ENCODE data around the gene NOL9.
"Not testable (repeated sequence)": the region's sequence is repeated elsewhere in the genome, so short reads cannot be mapped to it uniquely, and the experiment has no call there.

The NOL9 gene

DNA sequence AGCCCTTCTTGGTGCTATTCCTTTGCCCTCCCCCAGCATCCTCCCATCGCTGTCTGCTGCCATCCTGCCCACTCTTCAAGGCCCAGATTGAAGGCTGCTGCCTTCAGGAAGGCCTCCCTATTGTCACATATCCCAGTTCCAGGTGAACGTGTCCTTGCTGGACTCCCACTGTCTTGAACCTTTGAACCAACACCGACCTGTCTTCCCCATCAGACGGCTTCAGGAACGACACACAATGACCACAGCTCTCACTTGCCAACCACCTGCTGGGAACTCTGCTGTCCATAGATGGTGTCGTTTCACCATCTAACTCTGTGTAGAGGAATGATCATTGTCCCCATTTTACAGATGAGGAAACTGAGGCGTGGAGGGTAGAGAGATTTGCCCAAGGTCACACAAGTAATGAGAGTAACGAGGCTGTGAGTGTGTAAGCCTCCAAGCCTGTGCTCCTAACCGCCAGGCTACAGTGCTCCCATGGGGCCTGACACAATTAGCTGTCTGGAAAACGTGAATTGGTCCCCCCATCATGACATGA is 53.0 kb downstream of the NOL9 start:
- no peak for DNase-seq

DNA sequence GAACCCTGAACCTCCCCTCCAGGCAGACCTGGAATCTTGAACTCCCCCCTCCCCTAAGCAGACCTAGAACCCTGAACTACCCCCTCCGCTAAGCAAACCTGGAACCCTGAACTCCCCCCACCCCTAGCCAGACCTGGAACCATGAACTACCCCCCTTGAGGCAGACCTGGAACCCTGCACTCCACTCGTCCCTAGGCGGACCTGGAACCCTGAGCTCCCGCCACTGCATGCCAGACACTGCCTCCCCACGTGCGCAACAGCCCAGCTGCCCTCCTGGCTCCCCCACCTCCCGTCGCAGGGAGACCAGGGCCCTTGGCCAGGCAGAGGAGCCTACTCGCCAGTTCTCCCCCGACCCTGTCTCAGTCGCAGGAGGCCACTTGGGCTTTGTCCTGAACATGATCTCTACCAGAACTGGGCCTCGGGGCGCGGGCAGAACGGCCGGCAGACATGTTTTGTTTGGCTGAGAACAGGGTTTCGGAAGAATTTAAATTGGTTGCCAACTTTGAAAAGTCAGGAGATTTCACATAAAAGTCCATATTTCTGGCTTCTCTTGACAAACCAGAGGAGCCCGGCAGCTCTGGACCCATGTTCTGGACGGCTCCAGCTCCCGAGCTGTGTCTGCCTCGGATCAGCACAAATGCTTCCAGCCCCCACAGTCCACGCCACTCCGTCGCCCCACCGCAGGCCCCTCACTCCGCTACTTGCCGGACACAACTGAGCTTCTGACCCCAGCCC is 53.6 kb downstream of the NOL9 start:
- no peak for DNase-seq

DNA sequence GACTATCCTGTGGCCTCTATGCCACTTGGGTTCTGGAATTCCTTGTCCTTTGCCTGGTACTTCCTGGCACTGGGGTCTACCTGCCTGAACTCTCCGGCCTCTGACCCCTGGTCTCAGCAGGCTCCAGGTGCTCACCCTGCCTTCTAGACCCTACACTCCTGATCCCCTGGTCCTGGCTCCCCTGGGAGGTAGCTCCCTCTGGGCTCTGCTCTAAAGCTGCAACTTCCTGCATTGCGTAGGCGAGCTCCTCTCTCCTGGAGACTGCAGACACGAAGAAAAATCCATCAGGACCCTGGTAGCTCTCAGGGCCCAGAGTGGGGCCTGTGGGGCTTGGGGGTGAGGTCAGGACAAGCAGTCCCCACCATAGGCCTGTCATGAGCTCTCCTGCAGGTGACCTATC is 55.0 kb downstream of the NOL9 start:
- no peak for DNase-seq

DNA sequence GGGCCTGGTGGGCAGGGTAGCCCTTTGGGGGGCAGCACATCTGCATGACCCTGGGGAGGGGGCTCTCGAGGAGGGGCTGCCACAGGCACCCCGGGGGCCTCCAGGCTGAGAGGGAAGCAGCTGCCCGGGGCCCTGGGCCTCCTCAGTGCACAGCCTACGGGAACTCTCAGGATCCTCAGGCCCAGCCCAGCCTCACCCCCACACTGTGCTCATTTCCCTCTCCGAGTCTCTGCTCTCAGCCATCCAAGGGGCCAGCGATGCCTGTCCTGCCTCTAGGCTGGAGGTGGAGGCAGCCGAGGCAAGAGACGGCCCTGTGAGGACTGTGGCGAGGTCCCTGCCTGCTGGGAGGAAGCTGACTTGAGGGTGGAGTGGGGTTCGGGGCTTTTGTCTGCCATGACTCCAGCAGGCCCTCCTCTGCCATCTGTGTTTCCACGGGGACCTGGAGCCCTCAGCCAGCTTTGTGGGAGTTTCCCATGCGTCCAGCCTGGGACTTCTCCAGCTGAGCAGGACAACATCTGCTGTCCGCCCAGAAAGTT is 55.7 kb downstream of the NOL9 start:
- no peak for DNase-seq

DNA sequence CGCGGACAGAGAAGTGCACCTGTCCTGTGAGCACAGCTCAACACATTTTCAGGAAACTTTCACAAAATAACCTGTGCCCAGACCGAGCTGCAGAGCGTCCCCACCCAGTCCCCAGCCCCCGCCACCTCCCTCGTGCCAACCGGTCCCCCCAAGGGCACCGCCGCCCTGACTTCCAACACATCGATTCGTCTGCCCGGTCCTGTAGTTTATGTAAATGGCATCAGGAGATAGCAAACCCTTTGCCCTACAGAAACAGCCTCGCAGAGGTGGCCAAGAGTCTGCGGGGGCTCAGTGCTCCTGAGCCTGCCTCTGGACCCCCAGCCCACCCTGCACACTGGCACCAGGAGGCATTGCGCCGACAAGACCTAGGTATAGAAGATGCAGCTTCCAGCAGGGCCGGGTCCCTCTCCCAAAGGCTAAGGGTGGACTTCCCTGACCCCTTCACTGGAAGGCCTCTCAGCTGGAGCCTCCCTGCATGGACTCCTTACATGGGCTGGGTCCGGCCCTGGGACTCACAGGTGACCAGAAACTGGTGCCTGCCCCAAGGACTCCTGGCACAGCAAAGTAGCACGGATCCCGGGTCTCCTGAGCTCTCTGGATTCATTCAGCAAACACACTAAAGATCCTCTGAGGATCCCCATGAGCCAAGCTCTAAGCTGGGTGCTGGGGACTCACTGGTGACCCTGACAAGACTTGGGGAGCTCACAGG is 56.3 kb downstream of the NOL9 start:
- DNase-seq, result no peak

DNA sequence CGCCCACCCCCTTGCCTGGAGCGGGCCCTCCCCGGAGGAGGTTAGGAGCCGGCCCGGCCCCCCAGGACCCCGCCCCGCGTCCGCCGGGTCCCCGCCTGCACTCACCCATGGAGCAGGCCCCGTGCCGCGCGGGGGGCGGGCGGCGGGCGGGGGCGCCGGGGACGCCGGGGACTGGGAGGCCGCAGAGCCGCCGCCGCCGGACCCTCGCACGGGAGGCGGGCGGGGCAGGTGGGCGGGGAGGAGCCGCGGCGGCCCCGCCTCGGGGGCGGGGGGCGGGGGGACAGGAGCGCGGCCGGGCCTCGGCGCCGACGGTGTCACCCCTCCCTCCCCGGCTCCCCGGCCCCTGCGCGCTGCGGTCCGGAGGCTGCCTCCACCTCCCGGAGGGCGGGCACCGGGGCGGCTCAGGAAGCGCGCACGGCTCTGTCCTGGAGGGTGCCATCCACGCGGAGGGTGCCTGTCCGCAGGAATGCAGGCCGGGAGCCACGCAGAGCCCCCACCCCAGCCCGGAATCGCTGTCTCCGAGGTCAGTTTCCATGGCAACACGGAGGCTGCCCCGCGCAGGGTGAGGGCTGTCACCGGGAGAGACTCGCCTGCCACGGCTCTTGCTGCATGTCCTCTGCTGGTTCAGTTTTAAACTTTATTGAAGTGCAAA is 57.0 kb downstream of the NOL9 start:
- no peak for DNase-seq

DNA sequence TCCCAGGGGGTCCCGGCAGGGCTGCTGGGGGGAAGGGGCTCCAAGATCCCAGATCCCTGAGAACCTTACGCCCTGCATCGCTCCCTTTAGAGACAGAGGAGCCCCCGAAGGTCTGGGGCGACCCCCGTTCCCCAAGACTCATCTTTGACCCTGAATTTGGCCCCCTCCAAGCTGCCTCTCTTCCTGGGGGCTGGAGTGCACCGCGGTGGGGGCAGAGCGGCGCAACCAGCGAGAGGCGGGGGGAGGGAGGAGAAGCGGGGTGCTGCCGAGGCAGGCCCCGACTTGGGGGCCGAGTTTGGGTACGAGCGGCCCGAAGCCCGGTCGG is 57.5 kb downstream of the NOL9 start:
- DNase-seq, result no peak

DNA sequence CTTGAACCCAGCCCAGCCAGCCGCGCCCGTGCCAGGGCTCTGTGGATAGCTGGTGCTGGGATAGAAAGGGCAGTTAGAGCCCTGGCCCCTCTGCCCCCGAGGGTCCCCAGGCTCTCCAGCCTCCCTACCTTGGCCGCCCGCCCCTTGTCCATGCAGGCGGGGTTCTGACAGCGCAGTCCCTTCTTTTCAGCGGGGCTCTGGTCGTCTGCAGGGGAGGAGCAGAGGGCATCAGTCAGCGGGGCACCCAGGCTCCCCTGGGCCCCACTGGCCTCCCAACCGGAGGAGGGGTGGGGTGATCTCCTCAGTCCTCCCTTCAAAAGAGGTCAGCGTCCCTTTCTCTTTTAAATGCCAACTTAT is 58.0 kb downstream of the NOL9 start:
- DNase-seq, result no peak

DNA sequence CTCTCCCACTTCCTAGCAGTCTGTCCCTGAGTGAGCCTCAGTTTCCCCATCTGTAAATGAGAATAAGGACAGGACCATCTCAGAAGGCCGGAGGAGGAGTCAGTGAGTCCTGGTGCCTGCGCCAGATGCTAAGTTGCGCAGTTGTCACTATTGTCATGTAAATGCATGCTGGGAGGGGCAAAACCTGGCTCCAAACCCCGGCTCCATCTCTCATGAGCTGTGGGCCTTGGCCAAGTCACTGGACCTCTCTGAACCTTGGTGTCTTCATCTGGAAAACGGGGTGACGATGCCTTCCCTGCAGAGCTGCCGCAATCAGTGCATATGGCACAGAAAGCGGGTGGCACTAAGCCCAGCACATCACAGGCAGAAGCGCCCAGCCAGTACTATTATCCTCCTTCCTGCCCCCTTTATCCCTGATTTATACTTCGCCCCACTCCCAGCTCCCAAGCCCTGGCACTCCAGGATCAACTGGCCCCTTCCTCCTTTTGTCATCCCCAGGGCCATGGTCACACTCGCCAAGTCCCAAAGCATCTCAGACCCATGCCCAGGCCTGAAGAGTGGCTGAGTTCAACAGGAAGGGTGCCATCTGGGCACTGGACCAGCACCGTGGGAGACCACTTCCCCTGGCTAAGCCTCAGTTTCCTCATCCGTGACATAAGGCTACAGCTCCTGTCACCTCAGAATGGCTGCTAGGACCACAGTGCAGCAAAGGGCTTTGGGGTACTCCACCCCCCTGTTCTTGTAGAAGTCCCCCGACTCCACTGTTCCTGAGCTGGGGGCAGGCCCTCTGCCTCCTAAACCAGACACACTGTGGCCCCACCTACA is 58.6 kb downstream of the NOL9 start:
- DNase-seq, result no peak

DNA sequence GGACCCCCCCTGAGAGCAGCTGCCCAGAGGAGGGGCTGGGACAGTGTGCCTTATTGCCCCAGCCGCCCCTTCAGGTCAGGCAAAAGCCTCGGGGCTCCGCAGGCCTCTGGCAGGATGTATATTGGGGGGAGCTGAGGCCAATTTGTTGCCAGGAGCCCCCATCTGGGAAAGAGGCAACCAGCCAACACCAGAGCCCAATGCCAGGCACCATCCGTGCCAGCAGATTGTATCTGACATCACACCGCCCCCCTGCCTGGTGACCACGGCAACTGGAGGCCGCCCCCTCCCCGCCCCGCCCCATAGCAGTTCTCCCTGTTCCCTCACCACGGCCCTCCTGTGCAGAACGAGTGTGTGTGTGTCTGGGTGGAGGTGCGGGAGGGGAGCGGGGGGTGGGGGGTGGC is 59.3 kb downstream of the NOL9 start:
- no peak for DNase-seq

DNA sequence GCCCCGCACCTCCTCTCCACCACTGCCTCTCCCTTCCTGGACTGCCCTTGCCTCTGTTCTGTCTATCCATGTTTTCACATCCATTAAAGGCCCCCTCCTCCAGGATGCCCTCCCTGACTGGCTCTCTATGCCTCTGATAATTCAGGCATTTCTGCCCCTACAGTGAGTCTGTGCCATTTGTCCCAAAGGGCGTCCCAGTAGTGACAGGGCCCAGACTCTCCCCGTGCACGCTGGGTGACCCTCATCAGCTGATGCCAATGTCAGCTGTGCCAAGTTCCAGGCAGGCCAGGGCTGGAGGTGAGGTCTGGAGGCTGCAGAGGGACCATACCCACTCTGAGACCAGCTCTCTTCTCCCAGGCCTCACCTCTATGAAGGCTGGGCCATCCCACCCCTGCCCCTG is 59.7 kb downstream of the NOL9 start:
- DNase-seq, result no peak

DNA sequence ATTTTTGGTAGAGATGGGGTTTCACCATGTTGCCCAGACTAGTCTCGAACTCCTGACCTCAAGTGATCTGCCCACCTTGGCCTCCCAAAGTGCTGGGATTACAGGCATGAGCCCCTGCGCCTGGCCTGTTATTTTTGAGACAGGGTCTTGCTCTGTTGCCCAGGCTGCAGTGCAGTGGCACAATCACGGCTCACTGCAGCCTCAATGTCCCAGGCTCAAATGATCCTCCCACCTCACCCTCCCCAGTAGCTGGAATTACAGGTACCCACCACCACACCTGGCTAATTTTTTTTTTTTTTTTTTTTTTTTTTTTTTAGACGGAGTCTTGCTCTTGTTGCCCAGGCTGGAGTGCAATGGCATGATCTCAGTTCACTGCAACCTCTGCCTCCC is 60.5 kb downstream of the NOL9 start:
- DNase-seq, result not testable (repeated sequence)

DNA sequence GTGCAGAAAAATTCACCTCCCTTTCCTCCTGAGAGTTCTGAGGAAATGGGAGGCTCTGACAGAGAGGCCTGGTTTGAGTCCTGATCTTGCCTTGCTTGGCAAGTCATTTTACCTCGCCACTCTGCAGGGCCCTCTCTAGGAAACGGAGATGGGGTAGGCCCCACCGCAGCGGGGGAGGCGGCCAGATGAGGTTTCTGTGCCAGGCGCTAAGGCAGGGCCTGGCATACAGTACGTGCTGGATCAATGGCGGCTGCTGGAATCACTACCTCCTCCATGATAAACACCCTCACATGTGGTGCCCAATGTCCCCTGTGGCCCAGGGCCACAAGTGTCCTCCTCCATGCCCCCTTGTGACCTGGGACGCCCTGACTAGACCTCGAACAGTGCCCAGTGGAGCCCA is 62.3 kb downstream of the NOL9 start:
- no peak for DNase-seq

DNA sequence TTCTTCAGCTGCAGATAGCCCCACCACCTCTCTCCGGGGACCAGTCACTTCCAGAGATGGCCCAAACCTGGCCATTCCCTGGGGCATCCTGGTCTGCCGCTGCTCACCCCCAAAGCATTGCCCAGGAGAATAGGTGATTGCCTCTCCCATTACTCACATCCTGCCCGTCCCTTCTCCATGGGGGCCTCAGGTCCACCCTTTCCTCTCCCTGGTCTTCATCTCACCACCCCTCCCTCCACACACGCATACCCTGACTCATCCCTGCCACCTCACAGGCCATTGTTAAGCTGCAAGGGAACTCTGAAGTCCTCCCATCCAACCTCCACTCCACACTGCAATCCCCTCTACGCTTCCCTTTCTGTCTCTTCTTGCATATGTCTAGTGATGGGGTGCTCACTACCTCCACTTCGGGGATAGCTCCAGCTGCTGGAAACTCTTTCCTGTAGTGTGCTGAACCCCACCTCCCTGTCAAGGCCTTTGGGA is 62.8 kb downstream of the NOL9 start, which contains the start of gene PLEKHG5:
PLEKHG5 (minus strand) TSS at position 188 of the 483 bp plus-strand sequence. CDS start 14,096 bp downstream, outside the sequence.
- no peak for DNase-seq

DNA sequence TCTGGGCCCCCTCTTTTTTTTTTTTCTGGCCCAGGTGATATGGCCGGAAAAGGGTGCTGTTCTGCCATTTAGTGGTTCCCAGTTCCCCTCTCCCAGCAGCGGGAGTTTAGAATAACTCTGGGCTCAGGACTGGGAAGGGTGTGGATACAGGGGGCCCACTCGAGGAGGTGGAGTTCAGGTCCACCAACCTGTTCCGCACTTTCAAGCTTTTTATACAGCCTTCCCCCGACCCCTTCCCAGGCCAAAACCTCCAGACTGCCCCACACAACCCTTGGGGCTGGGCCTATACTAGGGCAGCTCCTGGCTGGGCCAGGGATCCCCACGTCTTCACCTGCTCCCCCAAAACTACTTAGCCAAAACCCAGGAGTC is 63.2 kb downstream of the NOL9 start:
- no peak for DNase-seq

DNA sequence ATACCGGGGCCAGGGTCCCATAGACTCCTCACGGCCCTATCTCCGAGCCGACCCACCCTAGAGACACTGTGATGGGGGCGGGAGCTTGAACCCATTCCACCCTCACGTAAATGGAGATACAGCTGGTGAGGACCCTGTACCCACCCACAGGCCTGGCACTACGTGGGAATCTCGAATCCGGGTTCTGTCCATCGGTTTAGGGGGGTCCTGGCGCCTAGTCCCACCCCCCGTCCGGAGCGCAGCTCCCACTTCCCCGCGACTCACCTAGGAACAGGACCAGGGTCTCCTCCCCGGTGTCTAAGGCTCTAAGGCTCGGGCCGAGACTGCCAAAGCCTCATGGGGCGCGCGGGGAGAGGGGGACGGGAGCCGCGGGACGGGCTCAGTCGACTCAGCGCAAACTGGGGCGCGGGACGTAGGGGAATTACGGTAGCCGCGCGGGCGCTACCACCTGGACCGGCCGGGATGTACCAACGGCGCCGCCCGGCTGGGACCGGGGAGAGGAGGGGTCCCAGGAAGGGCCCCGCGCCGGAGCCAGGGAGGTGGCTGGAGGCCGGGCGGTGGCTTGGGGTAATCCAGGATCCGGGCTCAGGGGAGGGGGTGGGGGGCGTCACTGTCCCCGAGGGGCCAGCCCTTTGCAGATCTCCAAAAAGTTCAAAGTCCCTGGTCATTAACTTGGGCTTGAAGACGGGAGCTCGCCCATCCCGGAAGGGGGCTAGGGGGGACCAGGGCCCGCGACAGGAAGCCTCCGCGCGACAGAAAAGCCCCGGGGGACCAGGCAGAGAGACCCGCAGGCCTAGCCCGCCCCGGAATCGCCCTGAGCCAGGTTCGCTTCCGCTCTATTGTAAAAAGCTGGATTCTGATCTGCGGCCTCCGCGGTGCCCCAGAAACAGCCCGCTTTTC is 63.9 kb downstream of the NOL9 start:
- peak in 1 of 2 experiments; percentile 2 for DNase-seq

DNA sequence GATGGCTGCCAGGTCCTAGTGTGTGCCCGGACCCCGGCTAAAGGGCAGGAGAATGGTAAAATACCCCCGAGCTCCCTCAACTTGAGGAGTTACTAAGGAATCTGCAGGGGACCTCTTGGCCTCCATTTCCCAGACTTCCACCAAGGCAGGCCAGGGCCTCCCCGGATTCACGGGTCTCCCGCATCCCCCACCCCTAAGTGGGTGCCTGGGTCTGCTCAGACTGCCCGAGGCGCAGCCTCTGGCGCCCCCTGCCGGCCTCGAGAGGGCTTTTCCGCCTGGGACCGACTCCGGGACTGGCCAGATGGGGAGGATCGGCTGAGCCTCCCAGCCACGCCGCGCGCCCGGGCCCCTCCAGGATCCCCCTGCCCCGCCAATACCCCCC is 64.5 kb downstream of the NOL9 start:
- DNase-seq, result peak; percentile 46 to 53

DNA sequence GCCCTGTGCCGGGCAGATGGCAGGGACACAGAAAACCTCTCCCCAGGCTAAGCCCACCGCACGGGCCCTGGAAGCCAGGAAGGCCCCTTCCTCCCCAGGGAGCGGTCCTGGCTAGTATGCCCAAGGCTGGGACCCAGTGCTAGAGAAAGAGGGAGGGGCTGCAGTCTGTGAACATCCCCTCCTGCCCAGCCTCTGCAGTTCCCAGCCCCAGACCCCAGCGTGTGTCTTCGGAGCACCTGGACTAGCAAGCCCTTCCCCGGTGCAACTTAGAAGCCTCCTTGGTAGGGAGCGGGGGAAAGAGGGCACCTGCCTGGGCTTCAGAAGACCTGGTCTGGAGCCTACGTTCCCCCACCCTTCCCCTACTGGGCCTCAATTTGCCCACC is 64.9 kb downstream of the NOL9 start:
- no peak for DNase-seq

DNA sequence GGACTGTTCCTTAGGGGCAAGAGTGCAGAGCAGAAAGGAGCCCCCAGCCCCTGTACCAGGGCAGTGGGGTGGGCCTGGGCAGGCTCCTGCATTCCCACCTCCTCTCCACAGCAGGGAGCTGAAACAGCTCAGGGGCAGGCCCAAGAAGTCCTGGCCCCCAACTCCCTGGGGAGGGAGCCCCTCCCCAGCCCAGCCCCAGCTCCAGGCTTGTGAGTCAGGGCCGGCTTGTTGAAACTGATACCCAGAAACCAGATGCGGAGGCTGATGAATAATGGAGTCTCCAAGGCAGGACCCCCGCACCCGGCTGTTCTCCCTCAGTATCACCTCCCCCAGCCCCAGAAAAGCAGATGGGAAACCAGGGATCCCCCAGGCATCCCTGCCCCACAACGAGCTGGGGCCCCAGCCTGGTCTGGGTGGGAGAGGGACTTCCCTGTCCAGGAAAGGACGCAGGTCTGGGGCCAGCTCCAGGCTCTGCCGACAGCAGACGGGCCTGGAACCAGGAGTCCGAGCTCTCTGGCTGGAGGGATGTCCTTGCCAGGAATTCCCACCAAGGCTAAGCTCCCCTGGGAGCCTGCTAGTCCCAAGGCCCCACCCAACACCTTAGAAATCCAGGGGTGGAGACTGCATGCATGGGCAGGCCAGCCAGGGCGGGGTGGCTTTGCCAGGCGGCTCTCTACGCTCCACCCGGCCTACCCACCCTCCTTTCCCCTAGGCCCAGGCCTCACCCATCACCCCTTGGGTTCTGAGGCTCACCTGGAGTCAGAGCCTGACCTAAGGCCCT is 65.5 kb downstream of the NOL9 start:
- no peak for DNase-seq

DNA sequence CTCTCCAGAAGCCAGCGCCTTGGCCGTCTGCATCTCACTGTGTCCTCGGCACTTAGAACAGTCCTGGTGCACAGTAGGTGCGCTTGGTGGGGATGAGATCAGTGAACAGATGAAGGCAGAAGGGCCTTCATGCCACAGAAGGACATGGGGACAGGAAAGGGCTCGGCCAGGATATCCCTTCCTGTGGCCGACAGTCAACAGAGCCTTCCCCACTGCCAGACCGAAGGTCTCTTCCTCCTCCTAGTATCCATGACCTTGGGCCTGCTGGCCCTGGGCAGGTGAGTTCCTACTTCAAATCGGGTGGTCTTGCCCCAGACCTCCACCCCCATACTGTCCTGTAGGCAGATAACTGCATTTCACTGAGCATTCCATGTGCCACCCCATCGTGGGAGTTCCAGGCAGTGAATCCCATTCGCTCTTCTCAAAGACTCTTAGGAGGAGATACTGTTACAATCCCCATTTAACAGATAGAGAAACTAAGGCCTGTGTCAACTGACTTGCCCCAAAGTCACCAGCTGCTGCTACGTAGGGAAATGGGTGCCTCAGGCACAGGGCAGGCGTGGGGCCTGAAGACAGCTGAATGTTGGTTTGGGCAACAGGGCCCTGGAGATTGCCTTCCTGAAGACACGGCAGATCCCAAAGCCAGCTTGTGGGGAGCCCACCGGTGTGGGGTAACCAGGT is 66.4 kb downstream of the NOL9 start:
- no peak for DNase-seq

Data from AML-193 (cell line).